ENCODE results near the gene AMDHD2.
"Not testable (repeated sequence)": the region's sequence is repeated elsewhere in the genome, so short reads cannot be mapped to it uniquely, and the experiment has no call there.

Gene AMDHD2

GRCh38 chr16:2568573-2568972 lies 48.4 kb downstream of the AMDHD2 start:
- not testable (repeated sequence) for H3K4me3 ChIP-seq (ENCODE audit: low read depth, low read length); H3K4me1 ChIP-seq (ENCODE audit: control insufficient read depth, insufficient read depth, low read length); H3K9ac ChIP-seq (ENCODE audit: low read depth, low read length)

GRCh38 chr16:2572704-2573103 lies 52.5 kb downstream of the AMDHD2 start:
- H3K27me3 ChIP-seq (ENCODE audit: control insufficient read depth, insufficient read depth, low read length); H3K4me3 ChIP-seq (ENCODE audit: low read depth, low read length); H3K9ac ChIP-seq (ENCODE audit: low read depth, low read length); H3K4me1 ChIP-seq (ENCODE audit: control insufficient read depth, insufficient read depth, low read length); H3K27ac ChIP-seq (ENCODE audit: low read depth, low read length); H3K36me3 ChIP-seq (ENCODE audit: control insufficient read depth, insufficient read depth, low read length); H3K9me3 ChIP-seq (ENCODE audit: control insufficient read depth, insufficient read depth, low read length): not testable (repeated sequence)

More at GRCh38 chr16:2568573-2568972, 48.4 kb downstream of the AMDHD2 start:
- not testable (repeated sequence) for H3K27me3 ChIP-seq (ENCODE audit: control insufficient read depth, insufficient read depth, low read length); H3K36me3 ChIP-seq (ENCODE audit: control insufficient read depth, insufficient read depth, low read length); H3K9me3 ChIP-seq (ENCODE audit: control insufficient read depth, insufficient read depth, low read length); H3K27ac ChIP-seq (ENCODE audit: low read depth, low read length)

GRCh38 chr16:2575839-2576238 lies 55.7 kb downstream of the AMDHD2 start:
- H3K9me3 ChIP-seq (ENCODE audit: control insufficient read depth, insufficient read depth, low read length); H3K36me3 ChIP-seq (ENCODE audit: control insufficient read depth, insufficient read depth, low read length); H3K4me3 ChIP-seq (ENCODE audit: low read depth, low read length); H3K27me3 ChIP-seq (ENCODE audit: control insufficient read depth, insufficient read depth, low read length); H3K27ac ChIP-seq (ENCODE audit: low read depth, low read length); H3K9ac ChIP-seq (ENCODE audit: low read depth, low read length); H3K4me1 ChIP-seq (ENCODE audit: control insufficient read depth, insufficient read depth, low read length): not testable (repeated sequence)

GRCh38 chr16:2577044-2577443 lies 56.9 kb downstream of the AMDHD2 start:
- not testable (repeated sequence) for H3K36me3 ChIP-seq (ENCODE audit: control insufficient read depth, insufficient read depth, low read length); H3K4me3 ChIP-seq (ENCODE audit: low read depth, low read length); H3K9ac ChIP-seq (ENCODE audit: low read depth, low read length); H3K4me1 ChIP-seq (ENCODE audit: control insufficient read depth, insufficient read depth, low read length); H3K27me3 ChIP-seq (ENCODE audit: control insufficient read depth, insufficient read depth, low read length); H3K9me3 ChIP-seq (ENCODE audit: control insufficient read depth, insufficient read depth, low read length); H3K27ac ChIP-seq (ENCODE audit: low read depth, low read length)

GRCh38 chr16:2578905-2579304 lies 58.7 kb downstream of the AMDHD2 start:
- H3K9me3 ChIP-seq (ENCODE audit: control insufficient read depth, insufficient read depth, low read length); H3K4me1 ChIP-seq (ENCODE audit: control insufficient read depth, insufficient read depth, low read length); H3K27me3 ChIP-seq (ENCODE audit: control insufficient read depth, insufficient read depth, low read length); H3K27ac ChIP-seq (ENCODE audit: low read depth, low read length); H3K36me3 ChIP-seq (ENCODE audit: control insufficient read depth, insufficient read depth, low read length); H3K4me3 ChIP-seq (ENCODE audit: low read depth, low read length); H3K9ac ChIP-seq (ENCODE audit: low read depth, low read length): not testable (repeated sequence)

- not testable (repeated sequence) for H3K9me3 ChIP-seq (ENCODE audit: control insufficient read depth, insufficient read depth, low read length); H3K27ac ChIP-seq (ENCODE audit: low read depth, low read length); H3K27me3 ChIP-seq (ENCODE audit: control insufficient read depth, insufficient read depth, low read length); H3K9ac ChIP-seq (ENCODE audit: low read depth, low read length); H3K36me3 ChIP-seq (ENCODE audit: control insufficient read depth, insufficient read depth, low read length); H3K4me1 ChIP-seq (ENCODE audit: control insufficient read depth, insufficient read depth, low read length); H3K4me3 ChIP-seq (ENCODE audit: low read depth, low read length)
Measured at GRCh38 chr16:2580143-2580542, 60.0 kb downstream of the AMDHD2 start.

GRCh38 chr16:2580818-2581217 lies 60.6 kb downstream of the AMDHD2 start:
- not testable (repeated sequence) for H3K36me3 ChIP-seq (ENCODE audit: control insufficient read depth, insufficient read depth, low read length); H3K27ac ChIP-seq (ENCODE audit: low read depth, low read length); H3K4me1 ChIP-seq (ENCODE audit: control insufficient read depth, insufficient read depth, low read length); H3K9me3 ChIP-seq (ENCODE audit: control insufficient read depth, insufficient read depth, low read length); H3K9ac ChIP-seq (ENCODE audit: low read depth, low read length); H3K27me3 ChIP-seq (ENCODE audit: control insufficient read depth, insufficient read depth, low read length); H3K4me3 ChIP-seq (ENCODE audit: low read depth, low read length)

All from HUES48 (cell line).